ENCODE data around the gene ISLR2.

Gene ISLR2

GRCh38 chr15:74128785-74129585, 1.4 kb upstream of the ISLR2 start:
- in situ Hi-C loops (cut with MboI; ENCODE audit: low sequenced_read_pairs), result loop anchor here (10.0 kb wide), 1 partner anchor 176 kb away; no protein-coding TSS in a partner anchor

GRCh38 chr15:74129586-74130154, 716 bp upstream of the ISLR2 start:
- in situ Hi-C loops (cut with MboI; ENCODE audit: low sequenced_read_pairs), result loop anchor here (10.0 kb wide), 1 partner anchor 175 kb away; no protein-coding TSS in a partner anchor

GRCh38 chr15:74130849-74131627, 652 bp downstream of the ISLR2 start:
- in situ Hi-C loops (cut with MboI; ENCODE audit: low sequenced_read_pairs), result no loop called here

DNA sequence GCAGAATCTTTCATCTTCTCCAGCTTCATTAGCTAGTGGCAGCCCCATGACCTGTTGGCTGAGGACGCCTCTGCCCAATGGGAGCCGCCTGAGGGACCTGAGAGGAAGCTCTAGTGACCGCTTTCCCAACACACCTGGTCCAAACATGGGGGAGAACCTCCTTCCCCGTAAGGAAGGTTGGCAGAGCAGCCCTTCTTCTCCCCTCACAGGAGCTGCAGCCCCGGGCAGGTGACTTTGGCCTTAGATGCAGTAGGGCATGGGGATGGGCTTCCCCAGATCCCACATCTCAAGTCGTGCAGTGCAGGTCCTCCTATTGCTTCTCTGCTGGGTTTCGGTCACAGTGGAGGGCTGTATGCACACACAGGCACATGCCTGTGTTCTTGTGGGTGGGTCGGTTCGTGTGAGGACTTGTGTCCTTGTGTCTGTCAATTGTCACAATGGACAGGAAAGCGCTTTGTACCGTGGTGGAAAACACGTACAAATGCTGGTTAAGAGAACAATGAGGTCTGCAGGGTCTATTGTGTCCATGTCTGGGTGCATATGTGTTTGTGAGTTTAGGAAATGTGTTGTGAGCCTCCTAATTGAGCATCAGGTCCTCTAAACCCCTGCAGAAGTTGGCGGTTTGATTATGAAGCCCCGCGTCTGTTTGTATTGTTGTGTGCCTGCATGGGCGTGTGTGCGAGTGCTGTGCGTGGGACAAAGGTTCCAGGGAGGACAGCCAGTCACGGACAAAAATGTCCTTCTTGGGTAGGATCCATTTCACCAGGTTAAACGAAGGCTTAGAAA, 1.4 kb downstream of the ISLR2 start:
- in situ Hi-C loops (cut with MboI; ENCODE audit: low sequenced_read_pairs), result no loop called here

DNA sequence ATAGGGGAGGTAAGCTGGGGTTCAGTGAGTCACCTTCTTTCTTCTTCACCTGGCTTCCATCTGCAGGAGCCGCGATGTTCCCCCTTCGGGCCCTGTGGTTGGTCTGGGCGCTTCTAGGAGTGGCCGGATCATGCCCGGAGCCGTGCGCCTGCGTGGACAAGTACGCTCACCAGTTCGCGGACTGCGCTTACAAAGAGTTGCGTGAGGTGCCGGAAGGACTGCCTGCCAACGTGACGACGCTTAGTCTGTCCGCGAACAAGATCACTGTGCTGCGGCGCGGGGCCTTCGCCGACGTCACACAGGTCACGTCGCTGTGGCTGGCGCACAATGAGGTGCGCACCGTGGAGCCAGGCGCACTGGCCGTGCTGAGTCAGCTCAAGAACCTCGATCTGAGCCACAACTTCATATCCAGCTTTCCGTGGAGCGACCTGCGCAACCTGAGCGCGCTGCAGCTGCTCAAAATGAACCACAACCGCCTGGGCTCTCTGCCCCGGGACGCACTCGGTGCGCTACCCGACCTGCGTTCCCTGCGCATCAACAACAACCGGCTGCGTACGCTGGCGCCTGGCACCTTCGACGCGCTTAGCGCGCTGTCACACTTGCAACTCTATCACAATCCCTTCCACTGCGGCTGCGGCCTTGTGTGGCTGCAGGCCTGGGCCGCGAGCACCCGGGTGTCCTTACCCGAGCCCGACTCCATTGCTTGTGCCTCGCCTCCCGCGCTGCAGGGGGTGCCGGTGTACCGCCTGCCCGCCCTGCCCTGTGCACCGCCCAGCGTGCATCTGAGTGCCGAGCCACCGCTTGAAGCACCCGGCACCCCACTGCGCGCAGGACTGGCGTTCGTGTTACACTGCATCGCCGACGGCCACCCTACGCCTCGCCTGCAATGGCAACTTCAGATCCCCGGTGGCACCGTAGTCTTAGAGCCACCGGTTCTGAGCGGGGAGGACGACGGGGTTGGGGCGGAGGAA, 2.6 kb downstream of the ISLR2 start:
- in situ Hi-C loops (cut with MboI; ENCODE audit: low sequenced_read_pairs), result no loop called here

GRCh38 chr15:74133694-74134386, 3.5 kb downstream of the ISLR2 start:
- in situ Hi-C loops (cut with MboI; ENCODE audit: low sequenced_read_pairs), result no loop called here

DNA sequence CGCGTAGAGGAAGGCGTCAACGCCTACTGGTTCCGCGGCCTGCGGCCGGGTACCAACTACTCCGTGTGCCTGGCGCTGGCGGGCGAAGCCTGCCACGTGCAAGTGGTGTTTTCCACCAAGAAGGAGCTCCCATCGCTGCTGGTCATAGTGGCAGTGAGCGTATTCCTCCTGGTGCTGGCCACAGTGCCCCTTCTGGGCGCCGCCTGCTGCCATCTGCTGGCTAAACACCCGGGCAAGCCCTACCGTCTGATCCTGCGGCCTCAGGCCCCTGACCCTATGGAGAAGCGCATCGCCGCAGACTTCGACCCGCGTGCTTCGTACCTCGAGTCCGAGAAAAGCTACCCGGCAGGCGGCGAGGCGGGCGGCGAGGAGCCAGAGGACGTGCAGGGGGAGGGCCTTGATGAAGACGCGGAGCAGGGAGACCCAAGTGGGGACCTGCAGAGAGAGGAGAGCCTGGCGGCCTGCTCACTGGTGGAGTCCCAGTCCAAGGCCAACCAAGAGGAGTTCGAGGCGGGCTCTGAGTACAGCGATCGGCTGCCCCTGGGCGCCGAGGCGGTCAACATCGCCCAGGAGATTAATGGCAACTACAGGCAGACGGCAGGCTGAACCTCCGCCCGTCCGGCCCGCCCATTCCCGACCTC, 4.1 kb downstream of the ISLR2 start:
- in situ Hi-C loops (cut with MboI; ENCODE audit: low sequenced_read_pairs), result no loop called here

DNA sequence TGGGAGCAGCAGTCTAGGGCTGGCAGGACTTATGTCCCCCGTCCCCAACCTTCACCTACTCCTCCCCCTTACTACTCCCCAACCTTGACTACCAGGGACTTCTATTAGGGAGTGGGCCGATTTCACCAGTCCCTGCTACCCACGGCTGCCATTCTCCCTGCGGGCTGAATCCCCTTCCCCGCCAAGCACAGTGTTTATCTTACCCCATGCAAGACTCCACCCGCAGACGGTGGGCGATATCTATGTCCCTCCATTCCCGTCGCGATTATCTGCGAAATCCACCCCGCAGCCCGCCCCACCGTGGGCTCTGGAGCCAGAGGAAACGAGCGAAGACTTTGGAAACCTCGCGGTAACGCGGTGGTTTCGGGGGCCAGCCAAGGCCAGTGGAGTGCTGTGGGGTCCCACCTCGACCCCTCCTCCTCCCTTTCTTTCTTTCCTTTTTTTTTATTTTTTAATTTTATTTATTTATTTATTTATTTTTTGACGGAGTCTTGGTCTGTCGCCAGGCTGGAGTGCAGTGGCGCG, 4.7 kb downstream of the ISLR2 start:
- in situ Hi-C loops (cut with MboI; ENCODE audit: low sequenced_read_pairs), result no loop called here

DNA sequence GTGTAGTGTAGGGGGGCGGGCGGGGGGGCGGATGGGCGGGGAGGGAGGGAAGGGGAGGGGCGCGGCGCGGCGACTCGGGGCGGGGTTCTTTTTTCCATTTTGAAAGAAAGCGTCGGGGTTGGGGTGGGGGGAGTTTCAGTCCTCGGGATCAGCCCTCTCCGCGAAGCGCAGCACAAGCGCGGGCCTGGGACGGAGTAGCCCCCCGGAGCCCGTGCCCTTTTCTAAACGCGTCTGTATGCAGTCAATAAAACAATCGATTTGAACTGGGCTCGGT, 6.1 kb downstream of the ISLR2 start:
- in situ Hi-C loops (cut with MboI; ENCODE audit: low sequenced_read_pairs), result no loop called here

- in situ Hi-C loops (cut with MboI; ENCODE audit: low sequenced_read_pairs), result no loop called here
Measured at GRCh38 chr15:74136814-74137536, 6.6 kb downstream of the ISLR2 start.

- in situ Hi-C loops (cut with MboI; ENCODE audit: low sequenced_read_pairs), result no loop called here
Measured at GRCh38 chr15:74137537-74137894, 7.1 kb downstream of the ISLR2 start.

DNA sequence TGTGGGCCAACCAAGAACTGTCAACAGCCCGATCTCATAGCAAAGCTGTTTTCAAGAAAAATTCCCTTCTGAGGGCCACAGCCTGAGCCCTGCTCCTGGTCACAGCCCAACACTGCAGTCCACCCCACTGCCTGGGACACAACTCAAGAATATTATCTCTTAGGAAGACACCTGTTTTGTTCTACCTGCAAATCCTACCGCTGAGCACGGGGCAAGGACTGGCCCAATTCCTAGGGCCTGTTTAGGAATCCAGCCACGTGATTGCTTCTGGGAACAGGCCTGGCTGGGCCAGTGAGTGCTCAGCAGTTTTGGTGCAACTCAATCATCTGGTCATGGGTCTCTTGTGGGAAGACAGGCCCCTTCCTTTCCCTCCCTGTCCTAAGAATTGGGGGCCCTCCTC, 8.3 kb downstream of the ISLR2 start:
- in situ Hi-C loops (cut with MboI; ENCODE audit: low sequenced_read_pairs), result no loop called here

- in situ Hi-C loops (cut with MboI; ENCODE audit: low sequenced_read_pairs), result no loop called here
Measured at GRCh38 chr15:74141591-74141990, 11.2 kb downstream of the ISLR2 start.

GRCh38 chr15:74144153-74144775, 13.9 kb downstream of the ISLR2 start:
- in situ Hi-C loops (cut with MboI; ENCODE audit: low sequenced_read_pairs), result no loop called here

GRCh38 chr15:74146277-74146800, 16.0 kb downstream of the ISLR2 start:
- in situ Hi-C loops (cut with MboI; ENCODE audit: low sequenced_read_pairs), result no loop called here

DNA sequence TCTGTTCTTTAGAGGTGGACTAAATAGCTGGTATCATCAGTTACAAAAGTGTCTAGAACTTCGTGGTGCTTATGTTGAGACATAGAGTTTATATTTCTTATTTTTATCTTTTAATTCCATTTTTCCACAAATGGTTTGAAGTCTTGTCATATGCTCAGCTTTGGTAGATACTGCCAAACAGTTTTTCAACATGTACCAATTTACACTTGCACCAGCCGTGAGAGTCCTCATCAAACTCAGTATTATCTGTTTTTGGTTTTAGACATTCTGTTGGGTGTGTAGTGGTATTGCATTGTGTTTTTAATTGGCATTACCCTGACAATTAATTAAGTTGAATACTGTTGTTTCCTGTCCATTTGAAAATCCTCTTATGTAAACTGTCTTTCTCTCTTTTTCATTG, 16.7 kb downstream of the ISLR2 start:
- in situ Hi-C loops (cut with MboI; ENCODE audit: low sequenced_read_pairs), result no loop called here

DNA sequence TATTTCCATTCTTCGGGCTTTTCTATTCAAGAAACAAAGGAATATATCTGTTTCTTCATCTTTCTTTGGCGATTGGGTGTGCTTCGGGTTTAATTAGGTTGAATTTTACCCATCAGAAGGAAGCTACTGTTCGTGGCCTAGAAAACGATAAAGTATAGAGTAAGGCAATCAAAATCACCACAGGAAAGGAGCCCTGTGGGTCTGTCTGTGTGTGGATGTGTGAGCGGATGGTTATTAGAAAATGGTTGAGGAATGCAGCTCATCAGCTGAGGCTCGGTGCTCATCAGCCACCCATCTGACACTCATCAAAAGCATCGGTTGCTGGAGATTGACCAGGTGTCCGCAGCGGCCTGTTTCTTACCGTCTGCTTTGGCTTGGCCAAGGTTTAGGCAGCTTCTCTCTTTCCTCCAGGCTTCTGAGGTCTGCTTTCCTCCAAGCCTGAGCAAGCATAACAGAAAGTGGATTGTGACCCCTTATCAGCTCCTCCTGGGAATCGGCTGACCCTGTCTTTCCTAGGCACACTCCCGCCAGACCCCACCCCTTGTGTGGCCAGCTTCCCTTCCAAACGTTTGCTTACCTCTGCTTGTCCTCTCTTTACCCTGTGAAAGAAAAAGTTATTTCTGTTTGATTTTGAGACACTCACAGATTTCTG, 25.5 kb downstream of the ISLR2 start:
- in situ Hi-C loops (cut with MboI; ENCODE audit: low sequenced_read_pairs), result no loop called here
